ENCODE results near the gene HLA-A. TPM values are rescaled to one million over a fixed set of nuclear protein-coding genes. Genes with fewer than 3 reads are reported as not detected.

The HLA-A gene
- total and polyA plus RNA-seq, 2 donors (not counting 3 experiments of a cell fraction or from before 2014, with no cell fraction given), result 294 to 822 TPM

DNA sequence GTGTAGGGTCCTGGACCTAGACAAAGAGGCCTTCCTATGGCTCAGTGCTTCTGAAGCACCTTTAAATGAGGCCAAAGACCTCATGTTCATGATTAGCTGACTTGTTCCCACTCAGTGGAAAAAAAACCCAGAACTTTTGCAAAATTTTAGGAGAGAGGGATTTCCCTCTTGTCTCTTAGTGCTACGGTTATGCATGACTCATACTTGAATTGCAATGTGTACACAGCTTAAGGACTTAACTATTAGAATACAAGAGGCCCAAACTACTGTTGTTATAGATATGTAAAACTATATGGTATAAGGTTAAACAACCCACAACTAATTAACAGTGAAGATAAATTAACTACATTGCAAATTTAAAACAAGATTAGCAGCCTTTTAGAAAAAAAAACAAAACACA is 32.3 kb upstream of the HLA-A start:
- H3K9me3 ChIP-seq (replicated peaks; ENCODE audit: control insufficient read depth, insufficient read depth, low read length), result no peaks in the 10 kb centered on the region
- H2AFZ ChIP-seq (ENCODE audit: low read depth, low read length), result no peak overlapping the region
- no peaks in the 10 kb centered on the region for H3K9me1 ChIP-seq (replicated peaks; ENCODE audit: control insufficient read depth, extremely low read depth, insufficient read depth, low read length)
- no peak overlapping the region for H3K27ac ChIP-seq (ENCODE audit: insufficient read depth, low read depth, low read length)
- H3K4me2 ChIP-seq (ENCODE audit: insufficient read depth, low read length), result no peak overlapping the region
- H3K79me2 ChIP-seq (ENCODE audit: control insufficient read depth, insufficient read depth, low read length), result no peaks in the 10 kb centered on the region
- H3K36me3 ChIP-seq (ENCODE audit: control insufficient read depth in 2 of 2, extremely low read depth in 1 of 2, insufficient read depth in 2 of 2, low read length in 2 of 2), result no peaks in the 10 kb centered on the region
- TF ChIP-seq, protein P1, sequence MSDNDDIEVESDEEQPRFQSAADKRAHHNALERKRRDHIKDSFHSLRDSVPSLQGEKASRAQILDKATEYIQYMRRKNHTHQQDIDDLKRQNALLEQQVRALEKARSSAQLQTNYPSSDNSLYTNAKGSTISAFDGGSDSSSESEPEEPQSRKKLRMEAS (IDR thresholded peaks at IDR 0.05; ENCODE audit: insufficient read depth, insufficient read length), result no peak
- TF ChIP-seq POLR2AphosphoS5 (IDR thresholded peaks at IDR 0.05; ENCODE audit: insufficient read depth, low read depth, low read length) (no peak), FOS (IDR thresholded peaks at IDR 0.05; ENCODE audit: borderline replicate concordance, insufficient read depth, low read length) (no peak), EZH2 (IDR thresholded peaks at IDR 0.05; ENCODE audit: borderline replicate concordance, low read depth, low read length, severe bottlenecking) (no peak), JUN (IDR thresholded peaks at IDR 0.05; ENCODE audit: borderline replicate concordance, insufficient read depth, insufficient read length, low read depth) (no peak), POLR2A (IDR thresholded peaks at IDR 0.05; ENCODE audit: low read depth, low read length) (no peak), GATA2 (IDR thresholded peaks at IDR 0.05; ENCODE audit: insufficient read depth, insufficient read length, low read depth, low read length) (no peak), MYC (IDR thresholded peaks at IDR 0.05; ENCODE audit: low read depth, low read length) (no peak)
- TF ChIP-seq, protein P2, sequence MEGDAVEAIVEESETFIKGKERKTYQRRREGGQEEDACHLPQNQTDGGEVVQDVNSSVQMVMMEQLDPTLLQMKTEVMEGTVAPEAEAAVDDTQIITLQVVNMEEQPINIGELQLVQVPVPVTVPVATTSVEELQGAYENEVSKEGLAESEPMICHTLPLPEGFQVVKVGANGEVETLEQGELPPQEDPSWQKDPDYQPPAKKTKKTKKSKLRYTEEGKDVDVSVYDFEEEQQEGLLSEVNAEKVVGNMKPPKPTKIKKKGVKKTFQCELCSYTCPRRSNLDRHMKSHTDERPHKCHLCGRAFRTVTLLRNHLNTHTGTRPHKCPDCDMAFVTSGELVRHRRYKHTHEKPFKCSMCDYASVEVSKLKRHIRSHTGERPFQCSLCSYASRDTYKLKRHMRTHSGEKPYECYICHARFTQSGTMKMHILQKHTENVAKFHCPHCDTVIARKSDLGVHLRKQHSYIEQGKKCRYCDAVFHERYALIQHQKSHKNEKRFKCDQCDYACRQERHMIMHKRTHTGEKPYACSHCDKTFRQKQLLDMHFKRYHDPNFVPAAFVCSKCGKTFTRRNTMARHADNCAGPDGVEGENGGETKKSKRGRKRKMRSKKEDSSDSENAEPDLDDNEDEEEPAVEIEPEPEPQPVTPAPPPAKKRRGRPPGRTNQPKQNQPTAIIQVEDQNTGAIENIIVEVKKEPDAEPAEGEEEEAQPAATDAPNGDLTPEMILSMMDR (IDR thresholded peaks at IDR 0.05; ENCODE audit: extremely low read depth in 1 of 2, insufficient read depth in 1 of 2, low read depth in 1 of 2, low read length in 2 of 2), result no peak
- no peak overlapping the region for H3K9ac ChIP-seq (replicated peaks; ENCODE audit: extremely low read depth, insufficient read depth, low read length)
- no TSS peak for BruUV-seq (replicated peaks)
- CTCF ChIA-PET, result no interaction called here
- POLR2A ChIA-PET, result no interaction called here
- no peak overlapping the region for H3K4me3 ChIP-seq (replicated peaks in 1 of 3; ENCODE audit: insufficient read depth in 1 of 3, low read depth in 1 of 3, low read length in 3 of 3)
- intact Hi-C loops (cut with micrococcal nuclease) (no loop called here), dilution Hi-C loops (cut with MboI; ENCODE audit: extremely low pct_ligation_motif_present, low sequenced_read_pairs) (no loop called here)
- H3K4me1 ChIP-seq (ENCODE audit: control insufficient read depth, extremely low read depth, insufficient read depth, low read length), result no peaks in the 10 kb centered on the region
- peaks cover 10 to 31% of the 10 kb centered on the region in 2 experiments for H3K27me3 ChIP-seq (ENCODE audit: control insufficient read depth in 2 of 2, insufficient read depth in 2 of 2, low read length in 2 of 2)
- no peak for FAIRE-seq
- DNase-seq (ENCODE audit: low read depth, low spot score), result no peak
- no peaks in the 10 kb centered on the region for H4K20me1 ChIP-seq (replicated peaks; ENCODE audit: control insufficient read depth, extremely low read depth, insufficient read depth, low read length)
